HG02642 (cell line): ENCODE results near the gene SLC25A10.

ENCODE experiments used
- ATAC-seq: cut with Tn5 transposase; IDR thresholded peaks from one replicate; pipeline ENCODE4 v1.9.1; 2021; ENCODE audit warnings: mild to moderate bottlenecking; ENCODE audit not compliant: unreplicated experiment, poor library complexity

SLC25A10 gene

GRCh38 chr17:81741049-81741593 lies 29.0 kb downstream of the SLC25A10 start:
- no peak for ATAC-seq

DNA sequence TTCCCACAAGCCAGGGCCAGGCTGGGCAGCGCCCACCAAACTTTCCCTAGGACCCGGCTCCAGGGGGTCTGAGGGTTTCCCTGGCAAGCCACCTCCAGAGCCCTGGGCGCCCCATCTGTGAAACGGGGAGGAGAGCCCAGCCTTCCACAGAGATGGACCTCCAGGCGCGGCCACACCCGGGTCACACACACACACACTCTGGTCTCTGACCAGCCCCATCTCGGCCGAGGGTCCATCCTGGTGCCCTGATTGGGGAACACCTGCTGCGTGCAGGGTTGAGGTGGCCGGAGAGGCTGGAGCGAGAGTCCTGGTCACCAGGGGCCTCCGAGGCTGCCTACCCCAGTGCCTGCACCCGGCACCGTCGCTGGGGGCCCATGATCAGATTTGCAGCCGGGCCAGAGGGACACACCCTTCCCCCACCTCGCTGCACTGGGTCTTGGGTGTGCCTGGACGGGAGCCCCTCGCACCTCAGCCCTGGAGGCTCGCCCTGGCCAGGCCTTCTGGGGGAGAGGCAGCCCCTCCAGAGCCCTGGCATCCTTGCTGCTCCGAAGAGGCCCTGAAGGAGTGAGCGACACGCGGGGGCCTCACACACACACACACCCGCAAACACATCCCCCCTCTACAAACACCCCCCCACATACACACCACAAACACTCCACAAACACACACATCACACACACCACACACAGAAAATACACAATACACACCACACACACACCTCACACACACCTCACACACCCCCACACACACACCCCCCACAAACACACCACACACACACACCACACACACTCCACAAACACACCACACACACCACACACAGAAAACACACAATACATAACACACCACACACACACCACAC lies 29.7 kb downstream of the SLC25A10 start:
- no peak for ATAC-seq
